DND-41 (cell line): ENCODE results near the gene CFAP61.
A peak's percentile ranks its signal among the peaks of the same experiment; 100 is the strongest.

Experiments
- ATAC-seq: fragments of 200-7000 bp; cut with Tn5 transposase; 3 replicates; pipeline ENCODE4 v1.9.1; 2021; ENCODE audit warnings: low read depth; ENCODE audit not compliant: insufficient read depth
- DNase-seq: peaks from one replicate; pipeline ENCODE4 v3.0.0-alpha.2; 2020
- H2AFZ ChIP-seq: 2 replicates; pipeline ENCODE4 v1.6.0; 2012; ENCODE audit warnings: low read depth, low read length
- H3K27ac ChIP-seq: 2 replicates; pipeline ENCODE4 v1.5.1; 2012; ENCODE audit warnings: low read length, inconsistent platforms
- H3K27me3 ChIP-seq: fragments of 200-600 bp; sonication (generic); 2 replicates; pipeline ENCODE4 v1.6.0; 2012; ENCODE audit warnings: low read length, mild to moderate bottlenecking, inconsistent platforms; ENCODE audit not compliant: insufficient read depth, poor library complexity
- H3K36me3 ChIP-seq: 2 replicates; pipeline ENCODE4 v1.5.1; 2012; ENCODE audit warnings: low read length, inconsistent platforms; ENCODE audit not compliant: insufficient read depth
- H3K4me1 ChIP-seq: 2 replicates; pipeline ENCODE4 v1.5.1; 2012; ENCODE audit warnings: mild to moderate bottlenecking, low read length; ENCODE audit not compliant: insufficient read depth
- H3K4me2 ChIP-seq: 2 replicates; pipeline ENCODE4 v1.6.0; 2012; ENCODE audit warnings: mild to moderate bottlenecking, moderate library complexity, low read length, inconsistent platforms; ENCODE audit not compliant: insufficient read depth
- H3K4me3 ChIP-seq, 2 experiments: fragments of 200-600 bp in 1 of 2; shearing (Covaris generic) in 1 of 2; 2 replicates each; pipeline ENCODE4 v1.5.1; 2012 to 2016; ENCODE audit warnings: inconsistent platforms in 2 of 2, low read length in 2 of 2, mild to moderate bottlenecking in 2 of 2, low read depth in 1 of 2, moderate library complexity in 1 of 2
- H3K79me2 ChIP-seq: 2 replicates; pipeline ENCODE4 v1.6.0; 2012; ENCODE audit warnings: low read length, inconsistent platforms; ENCODE audit not compliant: insufficient read depth
- H3K9ac ChIP-seq: 2 replicates; pipeline ENCODE4 v1.6.0; 2012; ENCODE audit warnings: low read depth, mild to moderate bottlenecking, inconsistent platforms, low read length, moderate library complexity
- H3K9me3 ChIP-seq: 2 replicates; pipeline ENCODE4 v1.5.1; 2012; ENCODE audit warnings: low read length, moderate library complexity, mild to moderate bottlenecking, inconsistent platforms; ENCODE audit not compliant: insufficient read depth, severe bottlenecking
- H4K20me1 ChIP-seq: 2 replicates; pipeline ENCODE4 v1.6.0; 2012; ENCODE audit warnings: low read length; ENCODE audit not compliant: insufficient read depth
- CTCF ChIP-seq: IDR thresholded peaks from 2 replicates; pipeline ENCODE4 v1.5.1; 2012; ENCODE audit warnings: borderline replicate concordance, low read length, moderate library complexity, mild to moderate bottlenecking; ENCODE audit not compliant: poor library complexity, severe bottlenecking; ENCODE audit errors: extremely low read depth
- EZH2 ChIP-seq: IDR thresholded peaks from 3 replicates; pipeline ENCODE4 v1.6.1; 2012; ENCODE audit warnings: borderline replicate concordance, low read depth, mild to moderate bottlenecking, moderate library complexity, low read length, inconsistent platforms; ENCODE audit not compliant: severe bottlenecking

Gene CFAP61

GRCh38 chr20:20360464-20360863 lies 308.1 kb downstream of the CFAP61 start:
- no peaks in the 10 kb centered on the region for H4K20me1 ChIP-seq
- no peak overlapping the region for H3K9ac ChIP-seq
- H3K27me3 ChIP-seq: peaks cover 22% of the 10 kb centered on the region
- H3K4me1 ChIP-seq: no peaks in the 10 kb centered on the region
- no peaks in the 10 kb centered on the region for H3K36me3 ChIP-seq
- TF ChIP-seq EZH2 (no peak), CTCF (peak; percentile 81)
- H3K27ac ChIP-seq: no peak overlapping the region
- H3K4me2 ChIP-seq: no peak overlapping the region
- no peak overlapping the region for H3K4me3 ChIP-seq
- peak; percentile 54 for DNase-seq
- no peaks in the 10 kb centered on the region for H3K79me2 ChIP-seq
- peak; percentile 89 for ATAC-seq
- no peak overlapping the region for H2AFZ ChIP-seq
- H3K9me3 ChIP-seq: peaks cover 5% of the 10 kb centered on the region

- Histone ChIP-seq H3K9ac (no peak overlapping the region), H3K4me1 (no peaks in the 10 kb centered on the region), H3K9me3 (no peaks in the 10 kb centered on the region), H3K27ac (no peak overlapping the region), H2AFZ (no peak overlapping the region), H4K20me1 (no peaks in the 10 kb centered on the region), H3K4me3 (no peak overlapping the region), H3K36me3 (no peaks in the 10 kb centered on the region), H3K4me2 (no peak overlapping the region), H3K79me2 (no peaks in the 10 kb centered on the region), H3K27me3 (peaks cover 22% of the 10 kb centered on the region)
- DNase-seq: no peak
- no peak for ATAC-seq
- TF ChIP-seq CTCF: no peak
- no peak for TF ChIP-seq EZH2
Observed at GRCh38 chr20:20362774-20363433, 310.6 kb downstream of the CFAP61 start.

- no peaks in the 10 kb centered on the region for H3K9me3 ChIP-seq
- H3K4me1 ChIP-seq: no peaks in the 10 kb centered on the region
- H3K27ac ChIP-seq: no peak overlapping the region
- no peaks in the 10 kb centered on the region for H4K20me1 ChIP-seq
- no peaks in the 10 kb centered on the region for H3K79me2 ChIP-seq
- no peak overlapping the region for H3K4me3 ChIP-seq
- H3K4me2 ChIP-seq: no peak overlapping the region
- H3K9ac ChIP-seq: no peak overlapping the region
- DNase-seq (no peak), ATAC-seq (no peak)
- H3K27me3 ChIP-seq: peaks cover 22% of the 10 kb centered on the region
- TF ChIP-seq EZH2 (no peak), CTCF (no peak)
- no peaks in the 10 kb centered on the region for H3K36me3 ChIP-seq
- no peak overlapping the region for H2AFZ ChIP-seq
Observed at GRCh38 chr20:20363434-20363798, 311.1 kb downstream of the CFAP61 start.
